Measurements from ENCODE around the gene AFAP1.

DNA sequence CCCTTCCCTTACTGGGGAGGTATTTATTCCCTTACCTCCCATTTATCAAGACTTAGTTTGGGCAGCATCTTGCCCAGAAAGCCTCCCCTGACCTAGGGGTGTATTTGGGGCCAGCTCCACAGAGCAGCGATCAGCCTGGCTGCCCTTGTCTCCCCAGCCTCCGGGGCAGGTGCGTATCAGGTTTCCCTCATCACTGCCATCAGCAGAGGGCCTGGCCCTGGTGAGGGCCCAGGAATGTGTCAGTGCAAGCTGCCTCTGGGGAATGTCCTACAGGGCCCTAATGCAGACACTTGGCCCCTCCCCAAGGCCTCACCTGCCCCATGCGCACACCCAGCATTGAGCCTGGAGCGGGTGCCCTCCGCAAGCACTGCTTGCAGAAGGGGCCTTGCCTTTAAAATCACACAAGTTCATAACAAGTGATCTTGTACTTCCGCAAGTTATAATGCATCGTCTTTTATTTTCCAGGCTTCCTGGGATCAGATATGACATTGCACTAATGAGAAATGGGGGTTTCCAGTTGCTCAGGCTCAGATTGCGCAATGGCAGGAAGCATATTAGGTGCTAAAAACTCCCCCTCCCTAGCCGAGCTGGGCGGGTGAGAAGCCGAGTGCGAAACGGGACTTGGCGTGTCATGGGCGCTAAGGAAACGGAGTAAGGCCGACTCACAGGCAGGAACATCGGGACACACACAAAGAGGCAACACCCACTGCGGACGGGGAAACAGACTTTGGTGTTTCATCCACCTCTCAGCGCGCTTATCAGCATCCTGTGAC is 25.4 kb upstream of the AFAP1 start:
- no peak for TF ChIP-seq SIN3A (IDR thresholded peaks at IDR 0.05; ENCODE audit: borderline replicate concordance, insufficient read depth, low read depth, low read length)
- TF ChIP-seq POLR2AphosphoS5 (IDR thresholded peaks at IDR 0.05; ENCODE audit: low read depth, low read length), result no peak
- TF ChIP-seq, protein P1, sequence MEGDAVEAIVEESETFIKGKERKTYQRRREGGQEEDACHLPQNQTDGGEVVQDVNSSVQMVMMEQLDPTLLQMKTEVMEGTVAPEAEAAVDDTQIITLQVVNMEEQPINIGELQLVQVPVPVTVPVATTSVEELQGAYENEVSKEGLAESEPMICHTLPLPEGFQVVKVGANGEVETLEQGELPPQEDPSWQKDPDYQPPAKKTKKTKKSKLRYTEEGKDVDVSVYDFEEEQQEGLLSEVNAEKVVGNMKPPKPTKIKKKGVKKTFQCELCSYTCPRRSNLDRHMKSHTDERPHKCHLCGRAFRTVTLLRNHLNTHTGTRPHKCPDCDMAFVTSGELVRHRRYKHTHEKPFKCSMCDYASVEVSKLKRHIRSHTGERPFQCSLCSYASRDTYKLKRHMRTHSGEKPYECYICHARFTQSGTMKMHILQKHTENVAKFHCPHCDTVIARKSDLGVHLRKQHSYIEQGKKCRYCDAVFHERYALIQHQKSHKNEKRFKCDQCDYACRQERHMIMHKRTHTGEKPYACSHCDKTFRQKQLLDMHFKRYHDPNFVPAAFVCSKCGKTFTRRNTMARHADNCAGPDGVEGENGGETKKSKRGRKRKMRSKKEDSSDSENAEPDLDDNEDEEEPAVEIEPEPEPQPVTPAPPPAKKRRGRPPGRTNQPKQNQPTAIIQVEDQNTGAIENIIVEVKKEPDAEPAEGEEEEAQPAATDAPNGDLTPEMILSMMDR (IDR thresholded peaks at IDR 0.05), result no peak
- TF ChIP-seq, protein P2, sequence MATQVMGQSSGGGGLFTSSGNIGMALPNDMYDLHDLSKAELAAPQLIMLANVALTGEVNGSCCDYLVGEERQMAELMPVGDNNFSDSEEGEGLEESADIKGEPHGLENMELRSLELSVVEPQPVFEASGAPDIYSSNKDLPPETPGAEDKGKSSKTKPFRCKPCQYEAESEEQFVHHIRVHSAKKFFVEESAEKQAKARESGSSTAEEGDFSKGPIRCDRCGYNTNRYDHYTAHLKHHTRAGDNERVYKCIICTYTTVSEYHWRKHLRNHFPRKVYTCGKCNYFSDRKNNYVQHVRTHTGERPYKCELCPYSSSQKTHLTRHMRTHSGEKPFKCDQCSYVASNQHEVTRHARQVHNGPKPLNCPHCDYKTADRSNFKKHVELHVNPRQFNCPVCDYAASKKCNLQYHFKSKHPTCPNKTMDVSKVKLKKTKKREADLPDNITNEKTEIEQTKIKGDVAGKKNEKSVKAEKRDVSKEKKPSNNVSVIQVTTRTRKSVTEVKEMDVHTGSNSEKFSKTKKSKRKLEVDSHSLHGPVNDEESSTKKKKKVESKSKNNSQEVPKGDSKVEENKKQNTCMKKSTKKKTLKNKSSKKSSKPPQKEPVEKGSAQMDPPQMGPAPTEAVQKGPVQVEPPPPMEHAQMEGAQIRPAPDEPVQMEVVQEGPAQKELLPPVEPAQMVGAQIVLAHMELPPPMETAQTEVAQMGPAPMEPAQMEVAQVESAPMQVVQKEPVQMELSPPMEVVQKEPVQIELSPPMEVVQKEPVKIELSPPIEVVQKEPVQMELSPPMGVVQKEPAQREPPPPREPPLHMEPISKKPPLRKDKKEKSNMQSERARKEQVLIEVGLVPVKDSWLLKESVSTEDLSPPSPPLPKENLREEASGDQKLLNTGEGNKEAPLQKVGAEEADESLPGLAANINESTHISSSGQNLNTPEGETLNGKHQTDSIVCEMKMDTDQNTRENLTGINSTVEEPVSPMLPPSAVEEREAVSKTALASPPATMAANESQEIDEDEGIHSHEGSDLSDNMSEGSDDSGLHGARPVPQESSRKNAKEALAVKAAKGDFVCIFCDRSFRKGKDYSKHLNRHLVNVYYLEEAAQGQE (IDR thresholded peaks at IDR 0.05; ENCODE audit: insufficient read depth in 1 of 2, low read depth in 2 of 2, low read length in 1 of 2), result no peak
